Measurements from ENCODE around the gene MYH16.
"Not testable (repeated sequence)": the region's sequence is repeated elsewhere in the genome, so short reads cannot be mapped to it uniquely, and the experiment has no call there.

MYH16 gene

DNA sequence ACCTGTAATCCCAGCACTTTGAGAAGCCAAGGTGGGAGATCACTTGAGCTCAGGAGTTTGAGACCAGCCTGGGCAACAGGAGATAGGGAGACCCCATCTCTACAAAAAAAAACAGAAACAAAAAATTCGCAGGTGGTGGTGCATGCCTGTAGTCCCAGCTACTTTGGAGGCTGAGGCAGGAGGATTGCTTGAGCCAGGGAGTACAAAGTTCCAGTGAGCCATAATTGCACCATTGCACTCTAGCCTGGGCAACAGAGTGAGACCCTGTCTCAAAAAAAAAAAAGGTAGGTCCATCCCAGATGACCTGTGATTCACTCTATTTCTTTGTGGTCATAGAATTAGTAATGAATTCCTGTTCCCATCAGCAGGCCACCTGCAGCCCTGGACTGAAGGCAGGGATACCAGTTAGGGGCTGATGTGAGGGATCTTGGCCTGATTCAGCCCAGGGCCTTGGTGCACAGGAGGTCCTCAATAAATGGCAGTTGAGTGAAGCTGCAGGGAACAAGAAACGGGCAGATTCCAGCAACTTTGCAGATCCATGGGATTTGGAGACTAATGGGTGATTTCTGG lies at the start of gene MYH16:
Gene MYH16 (plus strand): TSS at position 364 of the 570 bp plus-strand sequence.
- DNase-seq = no peak

DNA sequence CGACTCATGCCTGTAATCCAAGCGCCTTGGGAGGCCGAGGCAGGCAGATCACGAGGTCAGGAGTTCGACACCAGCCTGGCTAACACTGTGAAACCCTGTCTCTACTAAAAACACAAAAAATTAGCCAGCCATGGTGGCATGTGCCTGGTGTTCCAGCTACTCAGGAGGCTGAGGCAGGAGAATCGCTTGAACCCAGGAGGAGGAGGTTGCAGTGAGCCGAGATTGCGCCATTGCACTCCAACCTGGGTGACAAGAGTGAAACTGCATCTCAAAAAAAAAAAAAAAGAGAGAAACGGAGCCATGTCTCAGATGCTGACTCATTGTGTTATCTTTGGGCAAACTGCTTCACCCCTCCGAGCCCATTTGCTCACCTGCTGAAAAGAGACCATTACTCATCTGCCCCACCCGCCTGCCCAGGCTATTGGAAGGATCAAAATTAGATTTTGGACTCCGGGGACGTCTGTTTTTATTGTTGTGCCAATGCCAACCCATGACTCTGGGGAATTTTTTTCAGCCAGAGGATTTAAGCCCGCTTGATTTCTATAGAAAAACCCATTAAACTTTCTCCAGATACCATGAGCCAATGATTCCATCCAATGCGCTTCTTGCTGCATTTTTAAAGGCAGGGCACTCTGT lies 48.3 kb upstream of the MYH16 start:
- peak; percentile 43 for DNase-seq

DNA sequence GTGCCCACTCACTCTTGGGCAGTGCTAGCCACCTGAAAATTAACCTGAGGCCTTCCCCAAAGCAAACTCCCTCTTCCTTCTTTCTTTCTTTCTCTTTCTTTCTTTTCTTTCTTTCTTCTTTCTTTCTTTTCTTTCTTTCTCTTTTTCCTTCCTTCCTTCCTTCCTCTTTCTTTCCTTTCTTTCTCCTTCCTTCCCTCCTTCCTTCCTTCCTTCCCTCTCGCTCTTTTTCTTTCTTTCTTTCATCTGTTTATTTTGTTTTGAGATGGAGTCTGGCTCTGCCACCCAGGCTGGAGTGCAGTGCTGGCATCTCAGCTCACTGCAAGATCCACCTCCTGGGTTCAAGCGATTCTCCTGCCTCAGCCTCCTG lies 47.8 kb upstream of the MYH16 start:
- no peak for DNase-seq

DNA sequence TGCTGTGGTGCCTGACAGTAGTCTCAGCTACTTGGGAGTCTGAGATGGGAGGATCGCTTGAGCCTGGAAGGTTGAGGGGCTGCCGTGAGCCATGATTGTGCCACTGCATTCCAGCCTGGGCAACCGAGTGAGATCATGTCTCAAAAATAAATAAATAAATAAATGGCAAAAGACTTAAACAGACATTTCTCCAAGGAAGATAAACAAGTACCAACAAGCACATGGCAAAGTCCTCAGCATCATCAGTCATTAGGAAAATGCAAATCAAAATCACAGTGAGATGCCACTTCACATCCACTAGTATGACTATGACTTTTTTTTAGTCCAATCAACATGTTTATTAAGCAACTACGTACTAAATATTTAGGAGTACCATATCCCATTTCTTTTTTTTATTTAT lies 43.4 kb upstream of the MYH16 start:
- no peak for DNase-seq

DNA sequence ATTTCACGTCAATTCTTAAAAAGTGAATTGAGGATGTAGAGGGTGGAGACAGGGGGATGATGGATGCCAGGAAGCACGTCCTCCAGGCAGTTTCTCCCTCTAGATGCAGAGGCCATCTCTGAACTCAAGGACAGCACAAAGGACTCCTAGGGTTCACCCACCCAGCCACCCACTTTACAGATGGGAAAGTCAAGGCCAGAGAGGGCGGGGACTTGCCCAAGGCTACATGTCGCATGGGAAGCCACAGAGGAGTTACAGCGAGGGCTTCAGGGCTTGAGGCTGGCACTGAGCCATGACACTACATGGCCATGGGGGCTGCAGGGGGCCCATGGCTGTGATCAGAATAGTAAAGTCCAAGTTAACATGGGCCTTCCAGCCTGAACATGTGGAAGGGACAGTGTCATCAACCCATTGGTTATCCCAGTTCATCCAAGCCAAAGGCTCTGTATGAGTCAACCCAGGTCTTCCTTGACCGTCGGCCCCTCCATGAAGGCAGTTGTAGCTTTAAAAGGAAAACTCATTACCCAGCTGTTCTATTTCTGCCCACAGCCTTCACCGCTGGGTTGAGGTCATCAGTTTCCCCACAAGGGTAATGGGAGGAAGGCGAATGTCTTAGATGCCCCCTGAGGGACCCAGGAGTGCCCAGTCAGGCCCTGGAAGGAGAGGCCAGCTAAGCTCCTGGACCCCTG lies 40.4 kb upstream of the MYH16 start:
- DNase-seq = no peak

DNA sequence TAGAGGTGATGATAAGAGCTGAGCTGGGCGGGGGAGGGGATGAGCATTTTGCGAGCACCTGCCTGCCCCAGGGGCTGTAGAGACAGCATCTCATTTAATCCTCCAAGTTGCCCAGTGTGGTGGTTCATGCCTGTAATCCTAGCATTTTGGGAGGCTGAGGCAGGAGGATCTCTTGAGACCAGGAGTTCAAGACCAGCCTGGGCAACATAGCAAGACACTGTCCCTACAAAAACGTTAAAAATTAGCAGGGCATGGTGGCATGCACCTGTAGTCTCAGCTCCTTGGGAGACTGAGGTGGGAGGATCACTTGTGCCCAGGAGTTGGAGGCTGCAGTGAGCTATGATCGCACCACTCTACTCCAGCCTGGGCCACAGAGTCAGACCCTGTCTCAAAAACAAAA lies 39.7 kb upstream of the MYH16 start:
- not testable (repeated sequence) for DNase-seq

DNA sequence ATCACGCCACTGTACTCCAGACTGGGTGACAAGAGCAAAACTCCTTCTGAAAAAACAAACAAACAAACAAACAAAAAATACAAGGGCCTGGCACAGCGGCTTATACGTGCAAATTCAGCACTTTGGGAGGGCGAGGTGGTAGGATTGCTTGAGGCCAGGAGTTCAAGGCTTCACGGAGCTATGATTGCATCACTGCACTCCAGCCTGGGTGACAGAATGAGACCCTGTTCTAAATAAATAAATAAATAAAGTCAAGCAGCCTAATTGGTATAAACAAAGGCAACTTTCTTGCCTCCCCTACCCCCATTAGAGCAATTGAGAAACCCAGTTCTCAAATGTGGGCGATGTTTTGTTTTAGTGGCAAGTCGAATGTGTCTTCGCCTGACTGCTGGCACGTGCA lies 38.5 kb upstream of the MYH16 start:
- no peak for DNase-seq

DNA sequence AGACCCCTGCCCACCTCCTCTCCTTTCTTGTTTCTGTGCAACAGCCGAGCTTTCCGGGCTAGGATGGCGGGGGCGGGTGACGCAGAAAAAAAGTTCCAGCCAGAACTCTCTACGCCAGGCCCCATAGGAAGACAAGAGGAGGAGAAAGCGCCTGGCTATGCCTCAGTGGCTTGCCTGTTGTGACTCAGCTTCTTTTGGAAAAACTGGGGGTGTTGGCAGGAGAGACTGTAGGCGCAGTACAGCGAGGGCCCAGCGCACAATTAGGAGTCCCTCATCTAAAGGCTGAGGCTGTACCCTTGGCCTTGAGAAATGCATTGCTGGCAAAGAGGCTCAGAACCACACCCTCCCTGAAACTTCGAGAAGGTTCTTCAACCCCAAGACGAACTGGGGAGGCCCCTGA lies 36.7 kb upstream of the MYH16 start:
- no peak for DNase-seq

DNA sequence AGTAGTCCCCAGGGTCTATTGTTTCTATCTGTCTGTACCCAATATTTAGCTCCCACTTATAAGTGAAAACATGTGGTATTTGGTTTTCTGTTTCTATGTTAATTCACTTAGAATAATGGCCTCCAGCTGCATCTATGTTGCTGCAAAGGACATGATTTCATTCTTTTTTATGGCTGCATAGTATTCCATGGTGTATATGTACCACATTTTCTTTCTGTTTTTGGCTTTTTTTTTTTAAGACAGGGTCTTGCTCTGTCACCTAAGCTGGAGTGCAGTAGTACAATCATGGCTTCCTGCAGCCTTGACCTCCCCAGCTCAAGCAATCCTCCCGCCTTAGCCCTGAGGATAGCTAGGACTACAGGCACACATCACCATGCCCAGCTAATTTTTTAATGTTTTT lies 34.8 kb upstream of the MYH16 start:
- not testable (repeated sequence) for DNase-seq

DNA sequence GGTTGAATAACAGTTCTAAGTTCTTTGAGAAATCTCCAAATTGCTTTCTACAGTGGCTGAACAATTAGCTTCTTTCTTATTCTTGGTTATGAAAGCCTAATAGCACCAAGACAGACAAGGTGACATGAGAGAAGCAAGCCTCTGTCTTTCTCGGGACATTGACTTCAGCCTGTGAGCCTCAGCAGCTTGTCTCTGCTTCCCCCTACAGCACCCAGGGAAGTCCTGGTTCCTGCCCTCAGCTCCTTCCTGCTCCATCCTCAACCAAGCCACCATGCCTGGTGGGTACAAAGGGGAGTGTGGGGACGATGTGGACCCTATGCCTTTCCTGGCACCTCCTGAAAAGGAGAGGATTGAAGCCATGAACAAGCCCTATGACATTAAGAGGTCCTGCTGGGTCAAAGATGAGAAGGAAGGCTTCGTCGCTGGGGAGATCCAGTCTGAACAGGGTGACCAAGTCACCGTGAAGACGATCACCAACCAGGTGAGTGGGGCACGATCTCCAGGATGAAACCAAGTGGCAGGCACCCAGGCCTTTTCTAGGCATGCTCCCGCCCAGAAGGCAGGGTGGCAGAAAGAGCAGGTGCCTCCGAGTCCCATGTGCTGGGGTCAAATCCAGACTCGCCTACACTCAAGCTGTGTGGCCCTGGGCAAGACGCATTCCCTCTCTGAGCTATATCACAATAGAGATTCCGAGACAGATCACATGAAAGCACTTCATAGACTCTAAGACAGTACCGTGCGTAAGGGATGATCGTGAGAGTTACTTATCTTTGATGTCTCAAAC lies 33.9 kb upstream of the MYH16 start:
- no peak for DNase-seq

DNA sequence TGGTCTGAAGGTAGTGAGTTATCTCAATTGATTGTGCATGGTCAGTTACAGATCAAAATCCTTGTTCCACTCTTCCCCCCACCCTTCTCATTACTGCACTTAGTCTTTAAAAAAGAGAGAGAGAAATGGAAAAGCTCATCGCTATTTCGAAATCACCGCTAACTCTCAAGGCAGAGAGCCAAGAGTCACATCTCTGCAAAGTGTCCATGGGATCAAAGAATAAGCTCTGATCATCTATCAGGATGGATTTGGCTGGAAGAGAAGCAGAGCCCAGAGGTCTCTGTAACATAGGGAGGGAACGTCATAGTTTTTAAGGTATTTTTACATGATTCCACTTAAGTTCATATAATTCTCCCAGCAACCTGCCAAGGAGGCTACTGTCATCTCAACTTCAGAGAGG lies 30.0 kb upstream of the MYH16 start:
- DNase-seq = no peak

DNA sequence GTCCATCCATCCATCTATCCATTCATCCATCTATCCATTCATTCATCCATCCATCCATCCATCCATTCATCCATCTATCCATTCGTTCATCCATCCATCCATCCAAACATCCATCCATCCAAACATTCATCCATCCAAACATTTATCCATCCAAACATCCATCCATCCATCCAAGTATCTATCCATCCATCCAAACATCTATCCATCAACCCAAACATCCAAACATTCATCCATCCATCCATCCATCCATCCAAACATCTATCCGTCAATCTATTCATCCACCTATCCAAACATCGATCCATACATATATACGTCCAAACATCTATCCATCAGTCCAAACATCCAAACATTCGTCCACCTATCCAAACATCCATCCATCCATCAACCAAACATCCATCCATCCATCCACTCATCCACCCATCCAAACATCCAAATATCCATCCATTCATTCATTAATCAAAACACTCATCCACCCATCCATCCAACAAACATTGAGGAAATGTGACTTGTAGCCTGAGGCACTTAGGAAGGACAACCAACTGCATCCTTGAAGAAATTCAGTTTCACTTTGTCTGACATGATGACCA lies 28.8 kb upstream of the MYH16 start:
- DNase-seq = no peak

DNA sequence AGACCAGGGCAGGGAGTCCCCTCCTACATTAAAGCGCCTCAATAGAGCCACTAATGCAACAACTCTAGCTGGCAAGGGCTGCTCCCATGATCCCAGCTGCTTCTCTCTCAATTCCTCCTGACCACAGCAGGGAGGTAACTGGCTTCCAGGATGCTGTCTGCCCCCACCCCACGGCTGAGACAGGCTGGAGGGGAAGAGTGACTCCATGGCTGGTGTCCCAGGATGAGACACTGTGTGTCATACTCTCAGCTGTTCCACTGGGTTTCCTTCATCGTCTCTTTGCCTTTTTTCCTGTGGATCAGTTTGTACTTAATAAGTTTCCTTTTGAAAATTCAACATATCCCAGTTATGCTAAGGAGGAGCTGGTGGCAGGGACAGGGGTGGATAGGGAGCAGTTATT lies 27.7 kb upstream of the MYH16 start:
- DNase-seq = no peak

DNA sequence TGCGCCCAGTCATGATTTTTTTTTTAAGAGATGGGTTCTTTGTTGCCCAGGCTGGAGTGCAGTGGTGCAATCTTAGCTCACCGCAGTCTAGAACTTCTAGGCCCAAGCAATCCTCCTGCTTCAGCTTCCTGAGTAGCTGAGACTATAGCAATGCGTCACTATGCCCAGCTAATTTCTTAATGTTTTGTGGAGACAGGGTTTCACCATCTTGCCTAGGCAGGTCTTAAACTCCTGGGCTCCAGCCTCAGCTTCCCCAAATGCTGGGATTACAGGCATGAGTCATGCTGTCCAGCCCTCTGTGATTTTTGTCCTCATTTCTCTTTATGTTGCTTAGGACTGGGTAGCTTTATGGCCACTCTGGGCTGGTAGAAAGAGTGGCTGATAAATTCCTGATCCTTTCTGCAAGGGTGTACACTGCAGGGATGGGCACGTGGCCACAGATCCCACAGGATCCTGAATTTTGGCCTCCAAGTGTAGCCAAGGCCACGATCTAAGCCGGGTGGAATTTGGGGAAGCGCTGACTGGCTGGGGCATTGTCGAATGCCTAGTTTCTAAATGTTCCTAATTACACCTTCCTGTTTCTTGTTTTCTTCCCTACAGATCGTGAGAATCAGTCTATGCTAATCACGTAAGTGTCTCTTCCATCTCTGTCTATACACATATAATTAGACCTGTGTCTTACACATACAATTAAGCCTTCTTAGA lies 24.1 kb upstream of the MYH16 start:
- DNase-seq = no peak

DNA sequence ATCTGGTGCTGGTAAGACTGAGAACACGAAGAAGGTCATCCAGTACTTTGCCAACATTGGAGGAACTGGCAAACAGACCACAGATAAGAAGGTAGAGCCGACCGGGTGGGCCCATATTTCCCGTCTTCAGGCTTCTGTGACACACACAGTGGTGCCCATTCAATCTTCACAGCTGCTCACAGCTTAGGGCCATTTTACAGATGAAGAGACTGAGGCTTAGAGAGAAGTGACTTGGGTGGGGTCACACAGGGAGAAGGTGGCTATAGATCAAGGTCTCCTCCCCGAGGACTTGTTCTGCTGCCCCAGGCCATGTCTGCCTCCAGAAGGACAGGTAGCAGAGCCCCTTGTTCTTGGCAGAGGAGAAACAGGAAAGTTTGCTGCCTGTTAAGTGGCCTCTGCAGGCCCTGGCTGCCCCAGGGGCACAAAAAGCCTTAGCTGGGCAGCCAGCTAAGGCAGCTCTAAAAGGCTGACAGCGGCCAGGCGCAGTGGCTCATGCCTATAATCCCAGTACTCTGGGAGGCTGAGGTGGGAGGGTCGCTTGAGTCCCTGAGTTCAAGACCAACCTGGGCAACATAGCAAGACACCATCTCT lies 22.6 kb upstream of the MYH16 start:
- DNase-seq = no peak

DNA sequence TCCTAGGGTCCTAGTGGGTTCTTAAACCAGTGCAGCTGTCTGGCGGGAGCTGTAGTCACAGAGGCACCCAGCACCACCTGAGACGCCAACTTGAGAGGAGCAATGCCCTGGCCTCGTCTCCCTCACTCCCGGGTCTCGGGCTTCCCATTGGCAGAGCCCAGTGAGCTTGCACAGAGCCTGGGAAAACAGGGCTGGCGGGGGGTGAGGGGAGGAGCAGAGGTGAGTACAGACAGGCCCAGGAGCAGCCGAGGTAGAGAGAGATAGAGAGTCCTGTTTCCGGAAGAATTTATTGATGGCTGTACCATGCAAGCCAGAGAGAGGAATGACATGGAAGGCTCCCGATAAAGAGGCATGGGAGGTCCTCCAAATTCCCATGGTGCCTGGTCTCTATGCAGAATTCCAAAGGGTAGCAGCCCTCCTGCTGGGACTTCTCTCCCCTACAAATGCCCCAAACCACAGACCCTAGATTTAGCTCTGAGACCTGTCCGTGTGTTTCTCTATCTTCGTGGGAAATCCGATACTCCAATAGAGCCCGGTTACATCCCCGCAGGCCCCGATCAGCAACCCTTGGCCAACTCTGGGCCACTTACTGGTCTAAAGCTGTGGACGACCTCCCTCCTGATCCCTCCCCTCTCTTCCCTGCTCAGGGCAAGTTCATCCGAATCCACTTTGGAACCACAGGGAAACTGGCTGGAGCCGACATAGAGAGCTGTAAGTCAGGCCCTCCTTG lies 20.3 kb upstream of the MYH16 start:
- no peak for DNase-seq

DNA sequence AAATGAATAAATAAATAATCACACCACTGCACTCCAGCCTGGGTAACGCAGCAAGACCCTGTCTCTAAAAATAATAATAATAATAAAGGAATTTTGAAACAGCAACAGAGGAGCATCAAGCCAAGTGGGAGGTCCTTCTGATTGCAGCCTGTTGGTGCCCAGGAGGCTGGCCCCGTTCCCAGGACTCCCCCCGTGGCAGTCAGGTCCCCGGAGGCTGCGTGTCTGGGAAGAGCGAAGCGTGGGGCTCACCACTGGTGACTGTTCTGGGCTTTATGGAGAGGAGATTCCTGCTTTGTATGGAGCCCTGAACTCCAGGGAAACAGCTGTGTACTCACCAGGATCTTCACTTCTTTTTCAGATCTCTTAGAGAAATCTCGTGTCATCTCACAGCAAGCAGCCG lies 19.3 kb upstream of the MYH16 start:
- no peak for DNase-seq

DNA sequence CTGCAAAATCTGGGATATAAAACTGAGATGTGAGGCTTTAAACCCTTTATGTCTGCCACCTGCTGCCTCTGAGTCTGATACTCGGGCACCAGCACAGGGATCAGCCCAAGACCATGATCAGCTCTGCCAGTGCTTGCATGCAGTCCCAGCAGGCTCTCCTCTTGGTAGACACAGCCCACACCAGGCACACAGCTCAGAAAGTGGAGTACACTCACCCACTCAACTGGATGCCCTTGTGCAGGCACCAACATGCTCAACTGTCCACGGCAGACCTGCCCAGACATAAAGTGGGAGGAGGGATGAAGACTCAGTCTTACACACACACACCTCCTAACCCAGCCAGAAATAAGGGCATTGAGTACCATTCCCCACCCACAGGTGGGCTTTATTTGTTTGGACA lies 18.2 kb upstream of the MYH16 start:
- DNase-seq = no peak

DNA sequence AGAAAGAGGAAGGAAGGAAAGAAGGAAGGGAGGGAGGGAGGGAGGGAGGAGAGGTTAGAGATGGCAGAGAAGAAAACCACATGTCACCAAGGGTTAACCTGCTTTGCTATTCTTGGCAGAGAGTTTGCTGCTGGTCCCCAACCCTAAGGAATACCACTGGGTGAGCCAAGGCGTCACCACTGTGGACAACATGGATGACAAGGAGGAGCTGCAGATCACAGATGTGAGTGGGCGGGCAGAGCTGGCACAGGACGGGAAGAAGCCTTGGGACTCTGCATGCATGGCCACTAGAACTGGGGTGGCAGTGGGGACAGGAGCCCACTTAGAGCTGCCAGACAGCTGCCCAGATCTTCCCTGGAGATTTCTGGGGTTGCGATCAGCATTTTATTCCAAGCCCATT lies 17.2 kb upstream of the MYH16 start:
- no peak for DNase-seq

DNA sequence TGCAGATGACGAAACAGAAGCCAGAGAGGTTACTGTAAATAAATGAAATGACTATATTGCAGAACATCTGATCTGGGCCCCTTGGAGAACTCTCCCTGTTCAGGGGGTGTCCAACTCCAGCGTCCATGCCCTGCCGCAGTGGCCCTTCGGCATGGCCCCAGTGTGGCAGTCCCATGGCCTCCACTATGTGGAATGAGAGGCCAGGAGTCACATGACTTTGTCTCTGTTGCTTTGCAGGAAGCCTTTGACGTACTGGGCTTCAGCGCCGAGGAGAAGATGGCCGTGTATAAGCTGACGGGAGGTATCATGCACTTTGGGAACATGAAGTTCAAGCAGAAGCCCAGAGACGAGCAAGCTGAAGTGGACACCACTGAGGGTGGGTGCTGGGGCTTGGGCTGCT lies 15.6 kb upstream of the MYH16 start:
- no peak for DNase-seq

DNA sequence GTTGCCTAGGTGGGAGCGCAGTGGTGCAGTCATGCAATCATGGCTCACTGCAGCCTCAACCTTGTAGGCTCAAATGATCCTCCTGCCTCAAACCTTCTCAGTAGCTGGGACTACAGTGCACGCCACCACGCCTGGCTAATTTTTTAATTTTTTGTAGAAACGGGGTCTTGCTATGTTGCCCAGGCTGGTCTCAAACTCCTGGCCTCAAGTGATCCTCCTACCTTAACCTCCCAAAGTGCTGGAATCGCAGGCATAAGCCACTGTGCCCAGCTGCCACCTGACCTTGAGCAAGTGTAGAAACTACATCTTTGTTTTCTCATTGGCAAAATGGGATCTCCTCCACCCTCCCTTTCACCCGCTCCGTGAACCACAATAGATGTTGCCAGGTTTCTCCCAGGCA lies 15.0 kb upstream of the MYH16 start:
- no peak for DNase-seq

DNA sequence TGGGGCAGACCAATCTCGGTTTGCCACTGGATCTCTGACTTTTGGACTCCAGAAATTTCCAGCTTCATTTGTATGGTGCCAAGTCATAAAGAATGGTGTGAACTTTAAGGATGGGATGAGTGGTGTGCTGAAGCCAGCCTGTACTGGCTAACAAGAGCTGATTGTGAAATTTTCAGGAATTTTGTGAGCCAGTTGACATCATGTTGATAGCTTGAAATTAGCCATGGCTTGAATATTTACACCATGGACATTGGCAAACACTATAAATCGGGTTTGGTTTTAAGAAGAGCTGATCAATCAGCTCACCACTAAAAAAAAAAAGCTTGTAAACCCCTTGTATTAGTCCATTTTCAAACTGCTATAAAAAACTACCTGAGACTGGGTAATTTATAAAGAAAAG lies 14.1 kb upstream of the MYH16 start:
- no peak for DNase-seq
